ENCODE results near the gene HSPE1. TPM values are rescaled to one million over a fixed set of nuclear protein-coding genes. Genes with fewer than 3 reads are reported as not detected.

Gene HSPE1
- total RNA-seq, 5 donors from 2014 or later (not counting 1 experiment from before 2014, with no cell fraction given), result 49.9 to 72.7 (median 55.1) TPM

- Mint-ChIP-seq H3K9me3 (no peaks in the 10 kb centered on the region), H3K36me3 (peaks cover 42% of the 10 kb centered on the region), H3K4me1 (peaks cover 38 to 46% (median 41%) of the 10 kb centered on the region in 3 donors), H3K4me3 (no peak overlapping the region), H3K27me3 (no peaks in the 10 kb centered on the region), H3K27ac (peak overlapping the region; percentile 15 to 98)
- DNase-seq, result no peak
- H3K4me1 ChIP-seq (ENCODE audit: control insufficient read depth in 1 of 2, extremely low read depth in 1 of 2, insufficient read depth in 2 of 2, low read length in 2 of 2), result peaks cover 10 to 17% of the 10 kb centered on the region in 2 experiments
- H3K27me3 ChIP-seq (replicated peaks in 1 of 2; ENCODE audit: control insufficient read depth in 2 of 2, extremely low read depth in 1 of 2, insufficient read depth in 2 of 2, low read length in 1 of 2), result no peaks in the 10 kb centered on the region
- ChIA-PET POLR2A (interaction anchor here (0.5 to 1.8 kb wide), 3 partner anchors 14 to 210 kb away, joined by 3 to 5 read pairs (median 3); partner anchors contain the start of gene MARS2 (in 1 of the 2)), CTCF (interaction anchor here in 1 of 2 donors (1.0 kb wide), 1 partner anchor 21 kb away, joined by 3 read pairs; no protein-coding TSS in a partner anchor)
- no peak overlapping the region for H3K4me3 ChIP-seq (ENCODE audit: control insufficient read depth in 1 of 2, extremely low read depth in 1 of 2, low read length in 1 of 2)
- H3K27ac ChIP-seq (ENCODE audit: low read length), result no peak overlapping the region
- no peak for ATAC-seq (replicated peaks in 1 of 4)
- peaks cover 0 to 63% of the 10 kb centered on the region in 2 donors for H3K36me3 ChIP-seq (ENCODE audit: control insufficient read depth in 2 of 2, extremely low read depth in 1 of 2, insufficient read depth in 1 of 2, low read length in 1 of 2)
- no CpG with 5 or more reads among the region's 2 CpGs for WGBS (ENCODE audit: insufficient coverage)
- no peaks in the 10 kb centered on the region for H3K9me3 ChIP-seq
Observed at GRCh38 chr2:197495433-197496134, 4.6 kb upstream of the HSPE1 start.

DNA sequence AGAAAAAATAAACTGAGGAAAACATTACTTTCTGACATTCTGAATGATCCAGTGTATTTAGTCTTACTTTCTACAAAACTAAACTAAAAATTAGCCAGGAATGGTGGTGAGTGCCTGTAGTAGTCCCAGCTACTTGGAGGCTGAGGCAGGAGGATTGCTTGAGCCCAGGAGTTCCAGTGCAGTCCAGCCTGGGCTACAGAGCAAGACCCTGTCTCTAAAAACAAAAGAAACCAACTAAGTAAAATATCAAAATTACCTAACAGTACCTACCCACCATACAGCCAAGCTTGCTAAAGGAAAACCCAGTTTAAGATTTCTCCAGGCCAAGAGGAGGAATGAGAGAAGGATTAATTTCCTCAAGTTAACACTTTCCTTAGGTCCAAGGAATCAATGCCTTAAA is 3.5 kb upstream of the HSPE1 start:
- no peak overlapping the region for H3K4me3 ChIP-seq (ENCODE audit: control insufficient read depth in 1 of 2, extremely low read depth in 1 of 2, low read length in 1 of 2)
- CTCF ChIA-PET, result interaction anchor here in 1 of 2 donors (0.5 to 0.7 kb wide), 2 partner anchors 39 to 391 kb away, joined by 3 to 4 read pairs; no protein-coding TSS in a partner anchor

DNA sequence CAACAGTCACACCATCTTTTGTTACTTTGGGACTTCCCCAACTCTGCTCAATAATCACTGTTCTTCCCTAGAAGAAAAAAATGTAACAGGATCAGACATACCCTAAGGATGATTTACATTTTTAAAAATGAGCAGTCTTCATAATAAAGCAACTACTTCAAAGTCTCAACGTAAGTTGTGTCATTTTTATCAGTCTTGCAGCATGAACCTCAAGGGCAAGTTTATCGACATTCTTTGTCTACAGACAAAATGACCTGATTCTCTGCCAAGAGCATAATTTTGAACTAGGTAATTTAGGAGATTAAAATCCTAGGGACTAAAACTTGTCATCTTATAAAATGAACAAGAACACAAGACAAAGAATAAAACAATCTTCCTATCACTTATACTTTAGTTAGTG is 2.9 kb upstream of the HSPE1 start:
- ATAC-seq (replicated peaks in 1 of 4) (no peak), DNase-seq (no peak)
- H3K9me3 ChIP-seq, result no peaks in the 10 kb centered on the region
- CTCF ChIA-PET, result interaction anchor here in 1 of 2 donors (0.5 to 0.7 kb wide), 2 partner anchors 38 to 391 kb away, joined by 3 to 4 read pairs; no protein-coding TSS in a partner anchor
- Mint-ChIP-seq H3K4me1 (peaks cover 56 to 60% (median 59%) of the 10 kb centered on the region in 3 donors), H3K27me3 (no peaks in the 10 kb centered on the region), H3K4me3 (peak overlapping the region; percentile 92 to 97 (median 95)), H3K9me3 (no peaks in the 10 kb centered on the region), H3K36me3 (peaks cover 37% of the 10 kb centered on the region), H3K27ac (peak overlapping the region; percentile 88 to 98)
- no CpG with 5 or more reads among the region's 2 CpGs for WGBS (ENCODE audit: insufficient coverage)
- H3K36me3 ChIP-seq (ENCODE audit: control insufficient read depth in 2 of 2, extremely low read depth in 1 of 2, insufficient read depth in 1 of 2, low read length in 1 of 2), result peaks cover 0 to 50% of the 10 kb centered on the region in 2 donors
- no peaks in the 10 kb centered on the region for H3K27me3 ChIP-seq (replicated peaks in 1 of 2; ENCODE audit: control insufficient read depth in 2 of 2, extremely low read depth in 1 of 2, insufficient read depth in 2 of 2, low read length in 1 of 2)
- peaks cover 22 to 30% of the 10 kb centered on the region in 2 experiments for H3K4me1 ChIP-seq (ENCODE audit: control insufficient read depth in 1 of 2, extremely low read depth in 1 of 2, insufficient read depth in 2 of 2, low read length in 2 of 2)
- H3K27ac ChIP-seq (ENCODE audit: low read length), result peak overlapping the region; percentile 98
- no peak overlapping the region for H3K4me3 ChIP-seq (ENCODE audit: control insufficient read depth in 1 of 2, extremely low read depth in 1 of 2, low read length in 1 of 2)
- POLR2A ChIA-PET, result interaction anchor here (0.6 to 1.8 kb wide), 4 partner anchors 8 to 45 kb away, joined by 3 to 5 read pairs (median 4); partner anchors contain the start of gene MOB4 (in 1 of the 2)

More for the DNA sequence above, 3.5 kb upstream of the HSPE1 start:
- peaks cover 36% of the 10 kb centered on the region for H3K36me3 Mint-ChIP-seq
- no peaks in the 10 kb centered on the region for H3K27me3 Mint-ChIP-seq
- no peak for DNase-seq
- H3K4me1 ChIP-seq (ENCODE audit: control insufficient read depth in 1 of 2, extremely low read depth in 1 of 2, insufficient read depth in 2 of 2, low read length in 2 of 2), result peaks cover 16 to 24% of the 10 kb centered on the region in 2 experiments
- no peaks in the 10 kb centered on the region for H3K27me3 ChIP-seq (replicated peaks in 1 of 2; ENCODE audit: control insufficient read depth in 2 of 2, extremely low read depth in 1 of 2, insufficient read depth in 2 of 2, low read length in 1 of 2)
- H3K4me3 Mint-ChIP-seq, result peak overlapping the region in 1 of 3 donors; percentile 92
- H3K36me3 ChIP-seq (ENCODE audit: control insufficient read depth in 2 of 2, extremely low read depth in 1 of 2, insufficient read depth in 1 of 2, low read length in 1 of 2), result peaks cover 0 to 53% of the 10 kb centered on the region in 2 donors
- H3K4me1 Mint-ChIP-seq, result peaks cover 50 to 54% (median 52%) of the 10 kb centered on the region in 3 donors
- ATAC-seq (replicated peaks in 1 of 4), result no peak
- H3K9me3 ChIP-seq, result no peaks in the 10 kb centered on the region
- H3K27ac ChIP-seq (ENCODE audit: low read length), result no peak overlapping the region
- POLR2A ChIA-PET, result interaction anchor here in 1 of 2 donors (1.8 kb wide), 1 partner anchor 44 kb away, joined by 5 read pairs; no protein-coding TSS in a partner anchor
- no peaks in the 10 kb centered on the region for H3K9me3 Mint-ChIP-seq
- H3K27ac Mint-ChIP-seq, result peak overlapping the region; percentile 48 to 98

GRCh38 chr2:197498235-197498936 is 1.8 kb upstream of the HSPE1 start:
- 5% methylated on average over 9 of the region's 14 CpGs for WGBS (ENCODE audit: insufficient coverage)
- POLR2A ChIA-PET, result interaction anchor here (0.6 to 2.7 kb wide), 10 partner anchors 8 to 214 kb away, joined by 3 to 36 read pairs (median 4); partner anchors contain the start of genes MOB4 (in 2 of the 2), COQ10B (in 1 of the 2) and SF3B1 (in 1 of the 2)
- ATAC-seq (replicated peaks in 1 of 4), result no peak
- Histone ChIP-seq H3K27ac (ENCODE audit: low read length) (peak overlapping the region; percentile 98), H3K9me3 (no peaks in the 10 kb centered on the region), H3K36me3 (ENCODE audit: control insufficient read depth in 2 of 2, extremely low read depth in 1 of 2, insufficient read depth in 1 of 2, low read length in 1 of 2) (peaks cover 0 to 41% of the 10 kb centered on the region in 2 donors), H3K27me3 (replicated peaks in 1 of 2; ENCODE audit: control insufficient read depth in 2 of 2, extremely low read depth in 1 of 2, insufficient read depth in 2 of 2, low read length in 1 of 2) (no peaks in the 10 kb centered on the region), H3K4me3 (ENCODE audit: control insufficient read depth in 1 of 2, extremely low read depth in 1 of 2, low read length in 1 of 2) (peak overlapping the region; percentile 64 to 91), H3K4me1 (ENCODE audit: control insufficient read depth in 1 of 2, extremely low read depth in 1 of 2, insufficient read depth in 2 of 2, low read length in 2 of 2) (peaks cover 23 to 31% of the 10 kb centered on the region in 2 experiments)
- CTCF ChIA-PET, result no interaction called here
- H3K36me3 Mint-ChIP-seq, result peaks cover 35% of the 10 kb centered on the region
- peak overlapping the region; percentile 92 to 97 (median 95) for H3K4me3 Mint-ChIP-seq
- H3K4me1 Mint-ChIP-seq, result peaks cover 62 to 66% (median 63%) of the 10 kb centered on the region in 3 donors
- H3K27me3 Mint-ChIP-seq, result no peaks in the 10 kb centered on the region
- H3K27ac Mint-ChIP-seq, result peak overlapping the region; percentile 88 to 98
- DNase-seq, result peak in 2 of 35 experiments; percentile 18
- H3K9me3 Mint-ChIP-seq, result no peaks in the 10 kb centered on the region

DNA sequence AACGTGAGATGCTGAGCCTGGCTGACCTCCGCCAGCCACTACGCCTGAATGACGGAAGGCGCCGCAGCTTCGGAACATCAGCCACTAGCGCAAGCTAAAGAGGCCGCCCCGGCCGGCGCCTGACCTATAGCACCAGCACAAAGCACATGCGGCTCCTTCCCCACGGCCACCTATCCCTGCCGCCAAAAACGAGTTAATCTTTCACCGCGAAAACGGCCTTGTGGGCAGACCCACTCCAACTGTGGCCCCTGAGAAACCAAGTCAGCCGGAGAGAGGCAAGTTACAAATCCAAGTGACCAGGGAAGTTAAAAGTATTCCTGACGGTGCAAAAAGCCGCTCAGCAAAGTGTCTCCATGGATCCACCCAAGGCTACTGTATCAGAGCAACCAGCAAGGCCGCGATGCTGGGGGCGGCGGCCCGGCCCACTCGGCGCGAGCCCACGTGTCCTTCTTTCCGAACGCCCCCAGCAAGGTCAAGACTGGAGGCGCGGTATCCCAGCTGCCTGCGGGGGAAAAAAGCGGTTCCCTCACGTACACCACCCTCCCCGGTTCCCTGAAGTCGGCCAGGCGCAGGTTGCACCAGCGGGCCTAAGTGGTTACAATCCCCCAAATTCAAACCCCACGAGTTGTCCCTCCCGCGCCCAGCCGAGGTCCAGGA is 1.1 kb upstream of the HSPE1 start:
- Mint-ChIP-seq H3K9me3 (no peaks in the 10 kb centered on the region), H3K4me1 (peaks cover 66 to 70% (median 69%) of the 10 kb centered on the region in 3 donors), H3K4me3 (peak overlapping the region; percentile 92 to 97 (median 95)), H3K27me3 (no peaks in the 10 kb centered on the region), H3K36me3 (peaks cover 37% of the 10 kb centered on the region), H3K27ac (peak overlapping the region; percentile 88 to 98)
- ChIA-PET POLR2A (interaction anchor here (0.6 to 2.7 kb wide), 14 partner anchors 8 to 67 kb away, joined by 3 to 36 read pairs (median 4); partner anchors contain the start of genes SF3B1 (in 2 of the 2), COQ10B (in 1 of the 2) and MOB4 (in 1 of the 2)), CTCF (interaction anchor here (0.6 to 1.2 kb wide), 2 partner anchors 14 to 30 kb away, joined by 3 read pairs; no protein-coding TSS in a partner anchor)
- WGBS (ENCODE audit: insufficient coverage), result under 1% methylated on average over 39 of the region's 46 CpGs
- peaks cover 0 to 40% of the 10 kb centered on the region in 2 donors for H3K36me3 ChIP-seq (ENCODE audit: control insufficient read depth in 2 of 2, extremely low read depth in 1 of 2, insufficient read depth in 1 of 2, low read length in 1 of 2)
- H3K27me3 ChIP-seq (replicated peaks in 1 of 2; ENCODE audit: control insufficient read depth in 2 of 2, extremely low read depth in 1 of 2, insufficient read depth in 2 of 2, low read length in 1 of 2), result no peaks in the 10 kb centered on the region
- H3K4me1 ChIP-seq (ENCODE audit: control insufficient read depth in 1 of 2, extremely low read depth in 1 of 2, insufficient read depth in 2 of 2, low read length in 2 of 2), result peaks cover 23 to 31% of the 10 kb centered on the region in 2 experiments
- peak overlapping the region; percentile 98 for H3K27ac ChIP-seq (ENCODE audit: low read length)
- H3K9me3 ChIP-seq, result no peaks in the 10 kb centered on the region
- H3K4me3 ChIP-seq (ENCODE audit: control insufficient read depth in 1 of 2, extremely low read depth in 1 of 2, low read length in 1 of 2), result peak overlapping the region; percentile 64 to 91
- DNase-seq, result peak in 30 of 35 experiments; percentile 5 to 50 (median 22)
- peak in 3 of 4 experiments; percentile 1 to 2 (median 1) for ATAC-seq (replicated peaks in 1 of 4)
